Measurements from ENCODE around the gene FHIT.

The FHIT gene

DNA sequence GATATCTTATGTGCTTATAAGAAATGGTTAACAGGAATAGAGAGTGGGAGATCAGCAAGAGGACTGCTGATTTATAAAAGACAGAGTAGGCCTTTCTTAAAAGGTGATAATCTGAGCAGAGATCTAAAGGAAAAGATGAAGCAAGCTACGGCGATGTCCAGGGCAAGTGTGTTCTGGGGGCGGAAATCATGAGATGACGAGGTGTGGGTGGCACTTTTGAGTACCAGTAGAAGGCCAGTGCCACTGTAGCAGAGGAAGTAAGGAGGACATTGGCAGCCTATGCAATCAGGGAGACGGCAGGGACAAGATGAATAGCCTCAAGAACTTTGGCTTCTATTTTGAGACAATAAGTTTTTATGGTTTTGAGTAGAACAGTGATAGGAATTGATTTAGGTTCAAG, 492.4 kb downstream of the FHIT start:
- Histone ChIP-seq H3K4me1 (ENCODE audit: low read length) (peaks cover 13% of the 10 kb centered on the region), H3K79me2 (ENCODE audit: low read length) (no peaks in the 10 kb centered on the region), H3K27me3 (ENCODE audit: low read depth, low read length) (no peaks in the 10 kb centered on the region), H3K4me3 (ENCODE audit: low read length) (no peak overlapping the region), H2AFZ (ENCODE audit: low read depth, low read length) (no peak overlapping the region), H3K9me3 (ENCODE audit: insufficient read depth, low read length) (no peaks in the 10 kb centered on the region), H4K20me1 (ENCODE audit: insufficient read depth, low read length) (no peaks in the 10 kb centered on the region), H3K27ac (ENCODE audit: low read length) (no peak overlapping the region), H3K36me3 (replicated peaks; ENCODE audit: low read depth, low read length) (no peaks in the 10 kb centered on the region), H3K4me2 (ENCODE audit: low read length) (no peak overlapping the region), H3K9ac (ENCODE audit: low read length) (no peak overlapping the region)
- TF ChIP-seq EZH2phosphoT487 (IDR thresholded peaks at IDR 0.05; ENCODE audit: low read depth) = no peak
- TF ChIP-seq, protein P1, sequence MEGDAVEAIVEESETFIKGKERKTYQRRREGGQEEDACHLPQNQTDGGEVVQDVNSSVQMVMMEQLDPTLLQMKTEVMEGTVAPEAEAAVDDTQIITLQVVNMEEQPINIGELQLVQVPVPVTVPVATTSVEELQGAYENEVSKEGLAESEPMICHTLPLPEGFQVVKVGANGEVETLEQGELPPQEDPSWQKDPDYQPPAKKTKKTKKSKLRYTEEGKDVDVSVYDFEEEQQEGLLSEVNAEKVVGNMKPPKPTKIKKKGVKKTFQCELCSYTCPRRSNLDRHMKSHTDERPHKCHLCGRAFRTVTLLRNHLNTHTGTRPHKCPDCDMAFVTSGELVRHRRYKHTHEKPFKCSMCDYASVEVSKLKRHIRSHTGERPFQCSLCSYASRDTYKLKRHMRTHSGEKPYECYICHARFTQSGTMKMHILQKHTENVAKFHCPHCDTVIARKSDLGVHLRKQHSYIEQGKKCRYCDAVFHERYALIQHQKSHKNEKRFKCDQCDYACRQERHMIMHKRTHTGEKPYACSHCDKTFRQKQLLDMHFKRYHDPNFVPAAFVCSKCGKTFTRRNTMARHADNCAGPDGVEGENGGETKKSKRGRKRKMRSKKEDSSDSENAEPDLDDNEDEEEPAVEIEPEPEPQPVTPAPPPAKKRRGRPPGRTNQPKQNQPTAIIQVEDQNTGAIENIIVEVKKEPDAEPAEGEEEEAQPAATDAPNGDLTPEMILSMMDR (IDR thresholded peaks at IDR 0.05; ENCODE audit: low read depth, low read length) = no peak

- Histone ChIP-seq H3K9ac (ENCODE audit: low read length) (no peak overlapping the region), H3K27ac (ENCODE audit: low read length) (no peak overlapping the region), H3K4me2 (ENCODE audit: low read length) (no peak overlapping the region), H3K4me1 (ENCODE audit: low read length) (peaks cover 13% of the 10 kb centered on the region), H3K4me3 (ENCODE audit: low read length) (no peak overlapping the region), H3K9me3 (ENCODE audit: insufficient read depth, low read length) (no peaks in the 10 kb centered on the region), H3K79me2 (ENCODE audit: low read length) (no peaks in the 10 kb centered on the region), H3K27me3 (ENCODE audit: low read depth, low read length) (no peaks in the 10 kb centered on the region), H4K20me1 (ENCODE audit: insufficient read depth, low read length) (no peaks in the 10 kb centered on the region), H2AFZ (ENCODE audit: low read depth, low read length) (no peak overlapping the region), H3K36me3 (replicated peaks; ENCODE audit: low read depth, low read length) (no peaks in the 10 kb centered on the region)
- TF ChIP-seq EZH2phosphoT487 (IDR thresholded peaks at IDR 0.05; ENCODE audit: low read depth) = no peak
- TF ChIP-seq, protein P1 (IDR thresholded peaks at IDR 0.05; ENCODE audit: low read depth, low read length) = no peak
Observed at GRCh38 chr3:60758171-60758570, 493.1 kb downstream of the FHIT start.

GRCh38 chr3:60757724-60758123, 493.5 kb downstream of the FHIT start:
- Histone ChIP-seq H3K79me2 (ENCODE audit: low read length) (no peaks in the 10 kb centered on the region), H3K27me3 (ENCODE audit: low read depth, low read length) (no peaks in the 10 kb centered on the region), H2AFZ (ENCODE audit: low read depth, low read length) (no peak overlapping the region), H3K4me1 (ENCODE audit: low read length) (peaks cover 13% of the 10 kb centered on the region), H3K27ac (ENCODE audit: low read length) (no peak overlapping the region), H3K9me3 (ENCODE audit: insufficient read depth, low read length) (no peaks in the 10 kb centered on the region), H3K9ac (ENCODE audit: low read length) (no peak overlapping the region), H3K4me3 (ENCODE audit: low read length) (no peak overlapping the region), H3K36me3 (replicated peaks; ENCODE audit: low read depth, low read length) (no peaks in the 10 kb centered on the region), H4K20me1 (ENCODE audit: insufficient read depth, low read length) (no peaks in the 10 kb centered on the region), H3K4me2 (ENCODE audit: low read length) (no peak overlapping the region)
- no peak for TF ChIP-seq EZH2phosphoT487 (IDR thresholded peaks at IDR 0.05; ENCODE audit: low read depth)
- TF ChIP-seq, protein P1 (IDR thresholded peaks at IDR 0.05; ENCODE audit: low read depth, low read length) = no peak

GRCh38 chr3:60756241-60757030, 494.8 kb downstream of the FHIT start:
- Histone ChIP-seq H4K20me1 (ENCODE audit: insufficient read depth, low read length) (no peaks in the 10 kb centered on the region), H3K79me2 (ENCODE audit: low read length) (no peaks in the 10 kb centered on the region), H3K27me3 (ENCODE audit: low read depth, low read length) (no peaks in the 10 kb centered on the region), H3K9ac (ENCODE audit: low read length) (no peak overlapping the region), H3K4me1 (ENCODE audit: low read length) (peaks cover 13% of the 10 kb centered on the region), H3K9me3 (ENCODE audit: insufficient read depth, low read length) (no peaks in the 10 kb centered on the region), H2AFZ (ENCODE audit: low read depth, low read length) (no peak overlapping the region), H3K4me2 (ENCODE audit: low read length) (no peak overlapping the region), H3K4me3 (ENCODE audit: low read length) (no peak overlapping the region), H3K27ac (ENCODE audit: low read length) (no peak overlapping the region), H3K36me3 (replicated peaks; ENCODE audit: low read depth, low read length) (no peaks in the 10 kb centered on the region)
- no peak for TF ChIP-seq EZH2phosphoT487 (IDR thresholded peaks at IDR 0.05; ENCODE audit: low read depth)
- TF ChIP-seq, protein P1 (IDR thresholded peaks at IDR 0.05; ENCODE audit: low read depth, low read length) = no peak
